ENCODE results near the gene ADAMTS1.

- TF ChIP-seq CTCF (IDR thresholded peaks at IDR 0.05) (no peak), POLR2A (IDR thresholded peaks at IDR 0.05) (no peak)
These were observed 47.2 kb downstream of the ADAMTS1 start for GRCh38 chr21:26797878-26798456.
